ENCODE data around the gene RANBP3.

Gene RANBP3

GRCh38 chr19:5921516-5922160 lies 56.3 kb downstream of the RANBP3 start:
- no peak for DNase-seq

GRCh38 chr19:5918463-5919079 lies 59.4 kb downstream of the RANBP3 start:
- no peak for DNase-seq

GRCh38 chr19:5917431-5918107 lies 60.4 kb downstream of the RANBP3 start:
- DNase-seq: no peak

- no peak for DNase-seq
These were observed 61.7 kb downstream of the RANBP3 start for GRCh38 chr19:5916181-5916708.

- DNase-seq: no peak
These were observed 62.2 kb downstream of the RANBP3 start for GRCh38 chr19:5915782-5916165.

- no peak for DNase-seq
These were observed 62.8 kb downstream of the RANBP3 start for GRCh38 chr19:5914946-5915781.

GRCh38 chr19:5914358-5914774 lies 63.6 kb downstream of the RANBP3 start:
- DNase-seq: no peak

- DNase-seq: no peak
These were observed 64.1 kb downstream of the RANBP3 start, which contains the start of gene CAPS for GRCh38 chr19:5913739-5914357. CAPS (plus strand) TSS chr19:5914254; CDS start chr19:5914407, 153 bp downstream.

GRCh38 chr19:5911366-5911765 lies 66.6 kb downstream of the RANBP3 start:
- no peak for DNase-seq

GRCh38 chr19:5910638-5910907 lies 67.4 kb downstream of the RANBP3 start:
- DNase-seq: no peak

- no peak for DNase-seq
These were observed 69.0 kb downstream of the RANBP3 start for GRCh38 chr19:5908773-5909442.

- no peak for DNase-seq
These were observed 70.7 kb downstream of the RANBP3 start for GRCh38 chr19:5907241-5907640.

- no peak for DNase-seq
These were observed 72.7 kb downstream of the RANBP3 start for GRCh38 chr19:5905114-5905778.

- peak; percentile 100 for DNase-seq
These were observed 73.4 kb downstream of the RANBP3 start, which contains the start of gene VMAC for GRCh38 chr19:5904352-5905113. VMAC (plus strand) TSS chr19:5904872; CDS start chr19:5904891, 19 bp downstream.

GRCh38 chr19:5903624-5904351 lies 74.2 kb downstream of the RANBP3 start, which contains the start of gene NDUFA11:
NDUFA11 (minus strand) TSS chr19:5903790; CDS start chr19:5903708, 82 bp downstream.
- DNase-seq: peak; percentile 96

- no peak for DNase-seq
These were observed 74.8 kb downstream of the RANBP3 start for GRCh38 chr19:5903056-5903623.

- DNase-seq: no peak
These were observed 77.0 kb downstream of the RANBP3 start for GRCh38 chr19:5900976-5901375.

GRCh38 chr19:5899728-5900526 lies 78.0 kb downstream of the RANBP3 start:
- DNase-seq: no peak

All from CD4-positive, alpha-beta T cell treated with Interleukin-21 for 1 hour (primary cell).